Measurements from ENCODE around the gene RXRB. TPM values are rescaled to one million over a fixed set of nuclear protein-coding genes. Genes with fewer than 3 reads are reported as not detected.

RXRB gene
- total and polyA plus RNA-seq, 2 donors (not counting 1 experiment from before 2014, with no cell fraction given): 88.3 to 99.9 TPM

GRCh38 chr6:33165581-33166258 is 34.7 kb downstream of the RXRB start:
- intact Hi-C loops (cut with micrococcal nuclease): no loop called here
- H3K27ac Mint-ChIP-seq: no peak overlapping the region
- H3K4me1 ChIP-seq (ENCODE audit: control insufficient read depth in 2 of 2, insufficient read depth in 2 of 2, low read length in 2 of 2): peaks cover 7 to 23% of the 10 kb centered on the region in 2 donors
- H3K27me3 Mint-ChIP-seq: peaks cover 19% of the 10 kb centered on the region
- no peak overlapping the region for H3K27ac ChIP-seq (ENCODE audit: low read length in 2 of 2)
- H3K79me2 ChIP-seq (ENCODE audit: control insufficient read depth, insufficient read depth, low read length): no peaks in the 10 kb centered on the region
- H3K27me3 ChIP-seq (replicated peaks in 1 of 4; ENCODE audit: control extremely low read depth in 1 of 4, control insufficient read depth in 3 of 4, insufficient read depth in 4 of 4, low read length in 3 of 4): peaks cover 0 to 3% (median 0%) of the 10 kb centered on the region in 4 experiments
- POLR2A ChIA-PET: no interaction called here
- no peak overlapping the region for H2AFZ ChIP-seq (ENCODE audit: insufficient read depth, low read depth, low read length, poor library complexity, severe bottlenecking)
- no peak overlapping the region for H3K4me3 ChIP-seq (ENCODE audit: control extremely low read depth in 1 of 5, extremely low read depth in 1 of 5, insufficient read depth in 1 of 5, low read depth in 2 of 5, low read length in 4 of 5)
- TF ChIP-seq CTCF (IDR thresholded peaks at IDR 0.05) (no peak), EZH2 (IDR thresholded peaks at IDR 0.05; ENCODE audit: borderline replicate concordance, insufficient read depth, low read depth, low read length, poor library complexity, severe bottlenecking) (no peak)
- ATAC-seq (ENCODE audit: low read depth): no peak
- no peak overlapping the region for H3K9ac ChIP-seq (ENCODE audit: low read length)
- no peak overlapping the region for H3K4me3 Mint-ChIP-seq
- whole genome bisulfite sequencing (ENCODE audit: insufficient coverage): 93% methylated on average over 16 of the region's 17 CpGs
- no peaks in the 10 kb centered on the region for H3K9me3 Mint-ChIP-seq (ENCODE audit: insufficient read depth)
- no peaks in the 10 kb centered on the region for H4K20me1 ChIP-seq (ENCODE audit: control insufficient read depth, insufficient read depth, low read length, poor library complexity, severe bottlenecking)
- DNase-seq: no peak
- no peaks in the 10 kb centered on the region for H3K36me3 ChIP-seq (replicated peaks in 1 of 2; ENCODE audit: control extremely low read depth in 1 of 2, control insufficient read depth in 1 of 2, extremely low read depth in 1 of 2, insufficient read depth in 2 of 2, low read length in 1 of 2)
- no peaks in the 10 kb centered on the region for H3K9me3 ChIP-seq (ENCODE audit: control extremely low read depth in 1 of 3, control insufficient read depth in 2 of 3, insufficient read depth in 1 of 3, low read length in 2 of 3)
- peaks cover 26% of the 10 kb centered on the region for H3K4me1 Mint-ChIP-seq
- H3K4me2 ChIP-seq (replicated peaks; ENCODE audit: low read depth, low read length, poor library complexity, severe bottlenecking): no peak overlapping the region
- CTCF ChIA-PET: interaction anchor here (0.6 to 2.1 kb wide), 2 partner anchors 17 to 83 kb away, joined by 3 to 6 read pairs; no protein-coding TSS in a partner anchor

GRCh38 chr6:33164665-33165373 is 35.6 kb downstream of the RXRB start:
- Histone ChIP-seq H3K9ac (ENCODE audit: low read length) (no peak overlapping the region), H3K79me2 (ENCODE audit: control insufficient read depth, insufficient read depth, low read length) (no peaks in the 10 kb centered on the region), H3K4me2 (replicated peaks; ENCODE audit: low read depth, low read length, poor library complexity, severe bottlenecking) (no peak overlapping the region), H3K27ac (ENCODE audit: low read length in 2 of 2) (no peak overlapping the region), H3K9me3 (ENCODE audit: control extremely low read depth in 1 of 3, control insufficient read depth in 2 of 3, insufficient read depth in 1 of 3, low read length in 2 of 3) (no peaks in the 10 kb centered on the region), H3K4me1 (ENCODE audit: control insufficient read depth in 2 of 2, insufficient read depth in 2 of 2, low read length in 2 of 2) (peaks cover 7 to 19% of the 10 kb centered on the region in 2 donors), H4K20me1 (ENCODE audit: control insufficient read depth, insufficient read depth, low read length, poor library complexity, severe bottlenecking) (no peaks in the 10 kb centered on the region), H2AFZ (ENCODE audit: insufficient read depth, low read depth, low read length, poor library complexity, severe bottlenecking) (no peak overlapping the region), H3K4me3 (ENCODE audit: control extremely low read depth in 1 of 5, extremely low read depth in 1 of 5, insufficient read depth in 1 of 5, low read depth in 2 of 5, low read length in 4 of 5) (no peak overlapping the region), H3K27me3 (replicated peaks in 1 of 4; ENCODE audit: control extremely low read depth in 1 of 4, control insufficient read depth in 3 of 4, insufficient read depth in 4 of 4, low read length in 3 of 4) (peaks cover 0 to 3% (median 0%) of the 10 kb centered on the region in 4 experiments), H3K36me3 (replicated peaks in 1 of 2; ENCODE audit: control extremely low read depth in 1 of 2, control insufficient read depth in 1 of 2, extremely low read depth in 1 of 2, insufficient read depth in 2 of 2, low read length in 1 of 2) (no peaks in the 10 kb centered on the region)
- ChIA-PET POLR2A (interaction anchor here (0.7 kb wide), 1 partner anchor 116 kb away, joined by 4 read pairs; no protein-coding TSS in a partner anchor), CTCF (interaction anchor here (1.1 to 2.1 kb wide), 3 partner anchors 38 to 84 kb away, joined by 3 to 6 read pairs (median 4); no protein-coding TSS in a partner anchor)
- Mint-ChIP-seq H3K9me3 (ENCODE audit: insufficient read depth) (no peaks in the 10 kb centered on the region), H3K4me1 (peaks cover 18% of the 10 kb centered on the region), H3K27me3 (peaks cover 19% of the 10 kb centered on the region), H3K4me3 (no peak overlapping the region), H3K27ac (no peak overlapping the region)
- no peak for ATAC-seq (ENCODE audit: low read depth)
- TF ChIP-seq CTCF (IDR thresholded peaks at IDR 0.05): no peak
- no peak for TF ChIP-seq EZH2 (IDR thresholded peaks at IDR 0.05; ENCODE audit: borderline replicate concordance, insufficient read depth, low read depth, low read length, poor library complexity, severe bottlenecking)
- 89% methylated on average over 11 of the region's 14 CpGs for WGBS (ENCODE audit: insufficient coverage)
- DNase-seq: no peak
- intact Hi-C loops (cut with micrococcal nuclease): no loop called here

All from B cell (primary cell).